ENCODE results near the gene DIO3.

DNA sequence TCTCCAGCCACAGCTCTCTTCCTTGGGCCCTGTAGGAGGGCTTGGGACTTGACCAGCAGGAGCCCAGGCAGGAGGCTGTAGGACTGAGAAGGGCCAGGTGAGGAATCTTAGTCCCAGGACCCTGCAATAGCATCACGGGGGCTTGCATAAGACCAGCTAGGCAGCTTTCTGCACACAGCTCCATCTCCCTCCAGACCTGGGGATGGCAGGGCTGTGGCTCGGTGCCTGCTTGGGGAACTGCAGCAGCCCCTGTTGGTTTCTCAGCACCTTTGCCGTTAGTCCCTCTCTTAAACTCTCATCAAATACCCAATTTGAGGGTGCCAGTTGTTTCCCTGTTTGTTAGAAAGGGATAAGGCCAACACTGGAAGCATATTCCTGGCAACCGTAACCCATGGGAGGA lies 14.3 kb downstream of the DIO3 start:
- TF ChIP-seq, protein P1, sequence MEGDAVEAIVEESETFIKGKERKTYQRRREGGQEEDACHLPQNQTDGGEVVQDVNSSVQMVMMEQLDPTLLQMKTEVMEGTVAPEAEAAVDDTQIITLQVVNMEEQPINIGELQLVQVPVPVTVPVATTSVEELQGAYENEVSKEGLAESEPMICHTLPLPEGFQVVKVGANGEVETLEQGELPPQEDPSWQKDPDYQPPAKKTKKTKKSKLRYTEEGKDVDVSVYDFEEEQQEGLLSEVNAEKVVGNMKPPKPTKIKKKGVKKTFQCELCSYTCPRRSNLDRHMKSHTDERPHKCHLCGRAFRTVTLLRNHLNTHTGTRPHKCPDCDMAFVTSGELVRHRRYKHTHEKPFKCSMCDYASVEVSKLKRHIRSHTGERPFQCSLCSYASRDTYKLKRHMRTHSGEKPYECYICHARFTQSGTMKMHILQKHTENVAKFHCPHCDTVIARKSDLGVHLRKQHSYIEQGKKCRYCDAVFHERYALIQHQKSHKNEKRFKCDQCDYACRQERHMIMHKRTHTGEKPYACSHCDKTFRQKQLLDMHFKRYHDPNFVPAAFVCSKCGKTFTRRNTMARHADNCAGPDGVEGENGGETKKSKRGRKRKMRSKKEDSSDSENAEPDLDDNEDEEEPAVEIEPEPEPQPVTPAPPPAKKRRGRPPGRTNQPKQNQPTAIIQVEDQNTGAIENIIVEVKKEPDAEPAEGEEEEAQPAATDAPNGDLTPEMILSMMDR (IDR thresholded peaks at IDR 0.05; ENCODE audit: low read depth, low read length, poor library complexity, severe bottlenecking) = no peak
- TF ChIP-seq EZH2phosphoT487 (IDR thresholded peaks at IDR 0.05; ENCODE audit: borderline replicate concordance, low read length) = no peak
